H1 (cell line): ENCODE data around the gene ITPR1. TPM values are rescaled to one million over a fixed set of nuclear protein-coding genes. Genes with fewer than 3 reads are reported as not detected.

Experiments
- CTCF ChIA-PET: fragments of 300-600 bp; sonication (Branson Sonifier 250); formaldehyde crosslinking; loops from one replicate; lab custom pipeline; 2021; ENCODE audit not compliant: partially characterized antibody; lab: Charles Lee
- POLR2A ChIA-PET: fragments of 300-600 bp; sonication (Branson Sonifier 250); formaldehyde crosslinking; loops from one replicate; lab custom pipeline; 2021; ENCODE audit warnings: inconsistent platforms; ENCODE audit not compliant: partially characterized antibody; lab: Charles Lee
- DNase-seq, 2 experiments: peaks; one replicate each; pipeline versions ENCODE4 v3.0.0 to v3.0.0-alpha.2; 2010 to 2022; ENCODE audit warnings: low spot score in 2 of 2, low read depth in 1 of 2, mixed read lengths in 1 of 2
- FAIRE-seq: peaks from 2 replicates; lab custom pipeline; 2011; peaks lifted over from hg19 to GRCh38; lab: Jason Lieb, UNC
- H2AFZ ChIP-seq: 2 replicates; pipeline ENCODE4 v1.8.1; 2012; ENCODE audit warnings: low read length, inconsistent platforms
- H2AK5ac ChIP-seq: 2 replicates; pipeline ENCODE4 v1.6.1; 2013; ENCODE audit warnings: low read depth, low read length
- H2BK120ac ChIP-seq: replicated peaks from 2 replicates; pipeline ENCODE3; 2013; ENCODE audit warnings: low read depth, low read length, inconsistent platforms
- H2BK12ac ChIP-seq: 2 replicates; pipeline ENCODE4 v1.6.1; 2013; ENCODE audit warnings: low read depth, low read length
- H2BK15ac ChIP-seq: 2 replicates; pipeline ENCODE4 v1.6.1; 2013; ENCODE audit warnings: low read length
- H2BK20ac ChIP-seq: 2 replicates; pipeline ENCODE4 v1.6.1; 2013; ENCODE audit warnings: low read length
- H2BK5ac ChIP-seq: 2 replicates; pipeline ENCODE4 v1.6.1; 2013; ENCODE audit warnings: low read depth, low read length
- H3K14ac ChIP-seq: 2 replicates; pipeline ENCODE4 v1.6.1; 2013; ENCODE audit warnings: inconsistent platforms; ENCODE audit not compliant: insufficient read length
- H3K18ac ChIP-seq: 2 replicates; pipeline ENCODE4 v1.6.1; 2013; ENCODE audit warnings: low read length; ENCODE audit errors: extremely low read depth
- H3K23ac ChIP-seq: 2 replicates; pipeline ENCODE4 v1.6.1; 2013; ENCODE audit warnings: inconsistent platforms; ENCODE audit not compliant: insufficient read length
- H3K23me2 ChIP-seq: 2 replicates; pipeline ENCODE4 v1.6.1; 2013; ENCODE audit warnings: low read depth, low read length
- H3K27ac ChIP-seq: 2 replicates; pipeline ENCODE4 v1.6.1; 2011; ENCODE audit warnings: low read depth, low read length, inconsistent platforms
- H3K27me3 ChIP-seq, 4 experiments: replicated peaks in 1 of 4; 1 replicate in 1 of 4; 2 replicates in 3 of 4; pipeline versions ENCODE4 v1.6.1 to v1.8.1; 2011 to 2013; ENCODE audit warnings: low read length in 3 of 4, mild to moderate bottlenecking in 3 of 4, inconsistent platforms in 2 of 4, mixed read lengths in 2 of 4, moderate library complexity in 1 of 4; ENCODE audit not compliant: control insufficient read depth in 3 of 4, insufficient read depth in 3 of 4; ENCODE audit errors: extremely low read depth in 1 of 4
- H3K36me3 ChIP-seq, 4 experiments: 2 replicates each; pipeline versions ENCODE4 v1.6.1 to v1.8.1; 2011 to 2013; ENCODE audit warnings: mild to moderate bottlenecking in 4 of 4, low read length in 3 of 4, moderate library complexity in 2 of 4, control low read depth in 1 of 4, inconsistent platforms in 1 of 4; ENCODE audit not compliant: insufficient read depth in 4 of 4, control insufficient read depth in 2 of 4
- H3K4ac ChIP-seq: replicated peaks from 2 replicates; pipeline ENCODE3; 2013; ENCODE audit warnings: low read length, low read depth, mixed read lengths, inconsistent platforms; ENCODE audit not compliant: insufficient read length
- H3K4me1 ChIP-seq, 4 experiments: replicated peaks in 1 of 4; 1 replicate in 1 of 4; 2 replicates in 3 of 4; pipeline versions ENCODE4 v1.6.1 to v1.8.1; 2011 to 2013; ENCODE audit warnings: low read length in 3 of 4, inconsistent platforms in 2 of 4, mixed read lengths in 1 of 4; ENCODE audit not compliant: insufficient read depth in 4 of 4, control insufficient read depth in 3 of 4
- H3K4me2 ChIP-seq, 2 experiments: 2 replicates each; pipeline versions ENCODE4 v1.6.1 to v1.8.1; 2011 to 2013; ENCODE audit warnings: low read depth in 2 of 2, low read length in 2 of 2, control low read depth in 1 of 2, inconsistent platforms in 1 of 2, mild to moderate bottlenecking in 1 of 2; ENCODE audit not compliant: insufficient read depth in 1 of 2
- H3K4me3 ChIP-seq, 4 experiments: fragments of 200-600, 300-600 bp in 1 of 4; sonication (generic), shearing (Covaris generic), sonication (Bioruptor Twin) in 1 of 4; 2 replicates each; pipeline versions ENCODE4 v1.5.1 to v1.8.1; 2011 to 2016; ENCODE audit warnings: low read length in 4 of 4, low read depth in 3 of 4, control low read depth in 2 of 4, inconsistent platforms in 2 of 4, mild to moderate bottlenecking in 2 of 4, mixed read lengths in 1 of 4, moderate library complexity in 1 of 4; ENCODE audit not compliant: insufficient read depth in 2 of 4; ENCODE audit errors: extremely low read depth in 1 of 4
- H3K56ac ChIP-seq: replicated peaks from 2 replicates; pipeline ENCODE3; 2013; ENCODE audit warnings: low read depth, mild to moderate bottlenecking, mixed read lengths, low read length, inconsistent platforms; ENCODE audit not compliant: insufficient read length
- H3K79me1 ChIP-seq: 2 replicates; pipeline ENCODE4 v1.6.1; 2013; ENCODE audit warnings: low read depth, low read length, control low read depth
- H3K79me2 ChIP-seq, 2 experiments: 2 replicates each; pipeline versions ENCODE4 v1.6.1 to v1.8.1; 2012 to 2013; ENCODE audit warnings: low read length in 2 of 2, mild to moderate bottlenecking in 2 of 2, inconsistent platforms in 1 of 2; ENCODE audit not compliant: insufficient read depth in 2 of 2, control insufficient read depth in 1 of 2
- H3K9ac ChIP-seq, 4 experiments: replicated peaks in 1 of 4; 1 replicate in 1 of 4; 2 replicates in 3 of 4; pipeline versions ENCODE4 v1.6.1 to v1.8.1; 2011 to 2013; ENCODE audit warnings: low read depth in 3 of 4, low read length in 3 of 4, control low read depth in 2 of 4, mild to moderate bottlenecking in 2 of 4, moderate library complexity in 2 of 4, inconsistent platforms in 1 of 4; ENCODE audit errors: extremely low read depth in 1 of 4
- H3K9me3 ChIP-seq, 2 experiments: 2 replicates each; pipeline versions ENCODE4 v1.6.1 to v1.8.1; 2012 to 2013; ENCODE audit warnings: mild to moderate bottlenecking in 2 of 2, moderate library complexity in 2 of 2, control low read depth in 1 of 2, inconsistent platforms in 1 of 2, low read depth in 1 of 2, low read length in 1 of 2, mixed read lengths in 1 of 2; ENCODE audit not compliant: insufficient read depth in 2 of 2
- H4K20me1 ChIP-seq, 2 experiments: replicated peaks in 1 of 2; 2 replicates each; pipeline versions ENCODE3 to v1.8.1; 2011 to 2013; ENCODE audit warnings: inconsistent platforms in 2 of 2, low read length in 2 of 2, mild to moderate bottlenecking in 1 of 2; ENCODE audit not compliant: insufficient read depth in 2 of 2, control insufficient read depth in 1 of 2
- H4K5ac ChIP-seq: 2 replicates; pipeline ENCODE4 v1.6.1; 2013; ENCODE audit warnings: low read length, low read depth, mixed read lengths, inconsistent platforms; ENCODE audit not compliant: insufficient read length
- H4K8ac ChIP-seq: 2 replicates; pipeline ENCODE4 v1.8.0; 2013; ENCODE audit warnings: mild to moderate bottlenecking, moderate library complexity, low read length, inconsistent platforms; ENCODE audit not compliant: insufficient read depth; ENCODE audit errors: extremely low read depth
- H4K91ac ChIP-seq: replicated peaks from 2 replicates; pipeline ENCODE3; 2013; ENCODE audit warnings: low read length, mixed read lengths, inconsistent platforms; ENCODE audit not compliant: insufficient read length
- ASH2L ChIP-seq: fragments of 200-600, 300-600 bp; sonication (generic); IDR thresholded peaks from one replicate; pipeline ENCODE4 v1.7.1; 2017; ENCODE audit warnings: low read length
- RBBP5 ChIP-seq: IDR thresholded peaks from 2 replicates; pipeline ENCODE4 v1.7.1; 2012; ENCODE audit warnings: low read depth, mild to moderate bottlenecking, inconsistent platforms, low read length, moderate library complexity, borderline replicate concordance
- WGBS, 2 experiments: shearing (Covaris generic) in 1 of 2; methylation state at CpG; one replicate each; pipeline versions ENCODE4 v1.1.6 to v1.1.7; 2013 to 2015; ENCODE audit warnings: low lambda C conversion rate in 2 of 2, mixed read lengths in 2 of 2, inconsistent platforms in 1 of 2, low coverage in 1 of 2, missing lambda C conversion rate in 1 of 2; ENCODE audit not compliant: insufficient replicate concordance in 2 of 2, insufficient coverage in 1 of 2, insufficient read length in 1 of 2; ENCODE audit errors: extremely low coverage in 1 of 2, missing lambda C conversion rate in 1 of 2; 5-methylcytosine and 5-hydroxymethylcytosine counted together
- polyA plus RNA-seq, 7 experiments: library from polyadenylated mRNA; depleted of rRNA in 3 of 7; stranded (reverse) in 5 of 7; unstranded in 2 of 7; fragments of >200 nt in 5 of 7; fragments of 200-250 nt in 2 of 7; gene quantifications; 1 replicate in 5 of 7; 2 replicates in 1 of 7; 4 replicates in 1 of 7; pipeline versions ENCODE4 v1.2.1 to v1.2.3, GENCODE V29; 2011 to 2013; ENCODE audit warnings: missing spikeins in 2 of 7, mixed read lengths in 2 of 7
- total RNA-seq: library from RNA; stranded (reverse); fragmentation: NEBNext Ultra II Directional; extraction: Animal tissue kit (Norgen Biotek cat#: 25700); gene quantifications from 2 replicates; pipeline ENCODE4 v1.2.1, GENCODE V29; 2021

ITPR1 gene
- total and polyA plus RNA-seq, 2 of the 8 experiments (the other 6 are each of a cell fraction or from before 2014, with no cell fraction given) = 2.5 to 16.3 TPM

- Histone ChIP-seq H3K36me3 (no peaks in the 10 kb centered on the region; a peak in 1 of 8 replicates), H3K9me3 (no peaks in the 10 kb centered on the region), H4K20me1 (no peaks in the 10 kb centered on the region), H3K56ac (no peak overlapping the region), H3K4me1 (no peaks in the 10 kb centered on the region), H3K4ac (no peak overlapping the region), H3K23ac (no peak overlapping the region), H3K4me2 (no peak overlapping the region), H2BK20ac (no peak overlapping the region), H4K5ac (no peak overlapping the region), H2BK5ac (no peak overlapping the region), H4K91ac (no peak overlapping the region), H2AFZ (no peak overlapping the region), H2BK12ac (no peak overlapping the region), H3K27ac (no peak overlapping the region), H3K23me2 (no peaks in the 10 kb centered on the region), H3K14ac (no peak overlapping the region), H2AK5ac (no peak overlapping the region), H3K18ac (no peak overlapping the region), H2BK120ac (no peak overlapping the region), H4K8ac (no peak overlapping the region), H2BK15ac (no peak overlapping the region), H3K4me3 (no peak overlapping the region), H3K27me3 (no peaks in the 10 kb centered on the region; a peak in 1 of 7 replicates), H3K9ac (no peak overlapping the region), H3K79me2 (no peaks in the 10 kb centered on the region), H3K79me1 (no peaks in the 10 kb centered on the region)
- ChIA-PET CTCF (interaction anchor here (0.7 to 6.0 kb wide), 6 partner anchors 10 to 289 kb away, joined by 3 to 44 read pairs (median 5); no protein-coding TSS in a partner anchor), POLR2A (interaction anchor here (1.3 kb wide), 1 partner anchor 13 kb away, joined by 6 read pairs; no protein-coding TSS in a partner anchor)
- DNase-seq (no peak), FAIRE-seq (no peak)
- 88% methylated on average over 4 of the region's 4 CpGs; no CpG with 5 or more reads in 1 of the 2 experiments for WGBS, 2 experiments
- TF ChIP-seq ASH2L (no peak), RBBP5 (no peak)
These were observed 194.0 kb downstream of the ITPR1 start for GRCh38 chr3:4687167-4687566.
